Airway epithelial cell (primary cell): ENCODE measurements around the gene PCBP4. TPM values are rescaled to one million over a fixed set of nuclear protein-coding genes. Genes with fewer than 3 reads are reported as not detected.

Experiments
- total RNA-seq: library from RNA; depleted of rRNA; stranded (reverse); fragments of >200 nt; gene quantifications from 2 replicates; pipeline ENCODE4 v1.2.3, GENCODE V29; 2015

Gene PCBP4
- total RNA-seq = 52.3 and 62.6 TPM in 2 replicates

DNA sequence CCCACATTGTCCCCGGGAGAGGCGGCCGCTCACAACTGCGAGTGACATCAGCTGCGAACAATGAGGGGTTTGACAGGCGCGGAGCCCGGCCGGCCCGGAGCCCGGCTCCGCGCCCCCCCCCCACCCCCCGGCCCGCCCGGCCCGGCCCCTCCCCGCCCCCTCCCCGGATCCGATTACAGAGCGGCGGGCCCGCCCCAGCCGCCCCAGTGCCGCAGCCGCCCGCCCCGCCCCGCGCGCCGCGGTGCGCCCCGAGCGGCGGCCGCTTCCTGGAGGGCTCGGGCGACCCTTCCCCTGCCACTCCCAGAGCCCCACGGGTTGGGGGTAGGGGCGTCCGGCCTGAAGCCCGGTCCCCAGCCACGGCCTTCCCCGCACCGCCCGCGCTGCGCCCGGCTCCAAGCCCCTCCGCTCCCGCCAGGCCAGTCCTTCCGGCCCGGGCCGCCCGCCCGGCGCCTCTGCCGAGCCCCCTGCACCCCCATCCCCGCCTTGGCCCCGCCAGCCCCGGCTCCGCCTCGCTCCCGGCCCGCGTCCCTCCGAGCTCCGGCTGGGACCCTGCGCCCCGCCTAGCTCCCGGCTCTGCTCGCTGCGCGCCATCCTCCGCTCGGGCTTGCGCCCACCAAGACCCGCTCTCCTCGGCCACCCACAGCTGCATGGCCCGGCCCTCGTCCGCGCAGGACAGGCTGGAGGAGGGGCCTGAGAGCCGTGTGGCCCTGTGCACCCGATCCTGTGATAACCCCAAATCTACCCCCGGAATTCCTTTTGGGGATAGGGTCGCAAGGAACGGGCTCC lies at the start of gene PCBP4:
PCBP4 (minus strand) TSS at position 71 of the 786 bp plus-strand sequence. CDS start 6,214 bp downstream, outside the sequence.

DNA sequence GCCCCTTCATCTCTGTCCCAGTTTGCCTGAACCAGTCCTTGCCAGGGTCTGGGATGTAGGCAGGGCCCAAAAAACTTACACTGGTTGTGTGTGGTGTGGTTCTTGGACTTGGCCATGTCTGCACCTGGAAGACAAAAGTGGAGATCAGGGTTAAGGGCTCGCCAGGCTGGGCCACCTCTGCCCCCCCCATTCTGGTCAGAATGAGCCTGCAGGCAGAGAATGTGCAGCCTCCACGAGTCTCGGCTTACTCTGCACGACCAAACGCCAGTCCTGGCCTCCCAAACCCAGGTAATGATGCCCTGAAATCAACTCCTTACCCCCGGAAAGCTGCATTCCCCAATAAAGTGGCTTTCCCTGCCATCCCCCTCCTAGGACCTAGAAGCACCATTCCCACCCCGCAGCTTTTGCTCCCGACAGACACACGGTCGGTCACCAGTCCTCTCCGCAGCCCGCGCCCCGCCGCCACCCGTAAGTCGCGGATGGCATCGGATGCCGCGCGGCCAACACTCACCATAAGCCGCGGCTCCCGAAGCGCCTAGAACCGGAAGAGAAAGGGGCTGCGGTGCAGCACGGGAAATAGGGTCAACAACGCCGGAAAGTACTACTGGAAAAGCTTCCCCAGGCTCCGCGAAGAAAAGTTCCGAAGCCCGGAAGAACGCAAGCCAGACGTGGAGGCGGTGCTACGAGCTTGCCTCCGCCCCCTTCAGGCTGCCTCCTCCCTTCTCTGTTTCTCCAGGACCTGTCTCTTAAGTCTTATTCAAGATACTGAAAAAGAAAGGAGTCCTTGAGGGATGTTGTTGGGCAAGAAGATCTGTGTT lies 28.3 kb upstream of the PCBP4 start, which contains the start of gene RPL29:
RPL29 (minus strand) TSS at position 550 of the 818 bp plus-strand sequence; CDS start at position 116, 434 bp downstream.

DNA sequence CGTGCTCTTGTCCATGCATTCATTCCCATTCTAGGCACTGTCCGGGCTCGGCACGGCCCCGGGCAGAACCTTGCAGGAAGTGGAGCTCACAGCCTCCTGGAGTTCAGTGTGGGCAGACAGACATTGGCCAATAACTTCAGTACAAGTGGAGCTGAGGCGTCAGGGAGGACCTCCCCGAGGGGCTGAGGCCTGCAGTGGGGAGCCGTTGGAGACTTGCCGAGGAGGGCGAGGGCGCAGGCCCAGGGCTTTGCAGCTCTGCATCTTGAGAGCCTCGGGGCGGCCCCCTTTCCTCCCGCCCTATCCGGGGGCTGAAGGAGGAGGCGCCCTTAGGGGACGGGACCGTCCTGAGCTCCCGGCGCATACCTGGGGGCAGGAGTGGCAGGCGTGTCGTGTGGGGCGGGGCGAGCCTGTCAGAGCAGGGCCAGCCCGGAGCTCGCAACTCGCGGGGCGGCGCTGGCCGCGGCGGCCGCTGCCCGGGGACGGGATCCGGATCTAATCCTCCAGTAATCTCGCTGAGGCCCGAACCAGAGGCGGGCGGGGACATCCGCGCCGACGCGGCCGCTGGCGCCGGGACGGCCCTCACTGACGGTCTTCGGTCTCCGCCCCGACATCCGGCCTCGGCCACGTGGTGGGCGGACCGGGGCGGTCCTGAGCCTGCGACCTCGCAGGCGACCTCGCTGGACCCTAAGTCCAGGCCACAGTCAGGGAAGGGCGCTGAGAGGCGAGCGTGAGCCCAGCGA lies 15.8 kb upstream of the PCBP4 start, which contains the start of gene ACY1:
ACY1 (plus strand) TSS at position 698 of the 740 bp plus-strand sequence. CDS start 530 bp downstream, outside the sequence.

DNA sequence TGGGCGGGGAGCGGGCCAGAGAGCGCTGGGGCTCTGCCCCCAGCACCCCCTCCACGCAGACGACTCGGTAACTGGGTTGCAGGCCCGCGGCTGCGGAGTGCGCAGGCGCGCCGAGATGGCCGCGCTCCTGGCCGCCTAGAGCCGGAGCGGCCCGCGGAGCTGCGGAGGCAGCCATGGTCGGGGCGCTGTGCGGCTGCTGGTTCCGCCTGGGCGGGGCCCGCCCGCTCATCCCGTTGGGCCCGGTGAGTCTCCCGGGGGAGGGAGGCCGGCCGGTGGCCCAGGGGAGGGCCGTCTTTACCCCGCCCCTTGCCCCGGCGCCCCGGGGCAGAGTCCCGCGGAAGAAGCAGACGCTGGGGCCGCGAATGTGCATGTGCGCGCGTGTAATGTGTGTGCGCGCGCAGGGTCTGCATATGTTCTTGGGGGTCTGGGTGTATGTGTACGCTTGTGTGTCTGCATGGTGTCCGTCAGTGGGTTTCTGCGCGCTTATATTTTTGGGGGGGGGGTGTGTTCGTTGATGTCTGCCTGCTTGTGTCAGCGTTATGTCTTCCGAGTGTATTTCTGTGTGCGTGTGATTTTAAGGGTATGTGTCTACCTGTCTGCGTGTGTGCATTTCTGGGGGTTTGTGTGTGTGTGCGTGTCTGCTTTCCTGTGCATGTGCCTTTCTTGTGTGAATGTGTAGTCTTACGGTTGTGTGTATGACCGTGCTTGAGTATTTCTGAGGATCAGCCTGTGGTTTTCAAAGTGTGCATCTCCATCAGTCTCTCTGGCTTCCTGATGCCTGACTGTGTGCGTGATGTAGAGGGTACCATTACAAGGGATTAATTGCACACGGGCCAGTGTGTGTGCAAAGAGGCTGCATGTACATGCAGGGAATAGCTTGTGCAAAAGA lies 8.0 kb upstream of the PCBP4 start, which contains the start of gene ABHD14A:
ABHD14A (plus strand) TSS at position 102 of the 889 bp plus-strand sequence; CDS start at position 174, 72 bp downstream.

DNA sequence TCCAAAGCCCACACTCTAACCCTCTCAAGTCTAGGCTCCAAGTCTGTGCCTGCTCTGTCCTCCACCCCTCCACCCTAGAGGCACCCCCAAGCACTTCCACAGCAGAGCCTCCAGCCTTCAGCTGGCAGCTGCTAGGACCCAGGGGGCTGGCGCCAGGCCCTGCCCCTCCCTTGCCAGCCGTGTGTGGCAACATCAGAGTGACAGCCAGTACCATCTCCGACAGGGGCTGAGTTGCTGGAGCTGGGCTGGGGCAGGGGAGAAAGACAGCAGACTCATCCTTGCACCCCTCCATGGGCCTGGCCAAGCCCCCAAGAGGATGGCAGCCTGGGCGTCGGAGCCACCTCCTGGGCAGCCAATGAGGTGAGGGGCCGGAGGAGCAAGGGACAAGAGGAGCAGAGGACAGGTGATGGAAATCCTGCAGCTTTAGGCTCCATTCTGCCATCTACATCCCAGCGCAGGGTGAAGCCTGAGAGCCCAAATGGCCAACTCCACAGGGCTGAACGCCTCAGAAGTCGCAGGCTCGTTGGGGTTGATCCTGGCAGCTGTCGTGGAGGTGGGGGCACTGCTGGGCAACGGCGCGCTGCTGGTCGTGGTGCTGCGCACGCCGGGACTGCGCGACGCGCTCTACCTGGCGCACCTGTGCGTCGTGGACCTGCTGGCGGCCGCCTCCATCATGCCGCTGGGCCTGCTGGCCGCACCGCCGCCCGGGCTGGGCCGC lies 11.9 kb downstream of the PCBP4 start, which contains the start of gene GPR62:
GPR62 (plus strand) TSS at position 207 of the 718 bp plus-strand sequence; CDS start at position 479, 272 bp downstream.

DNA sequence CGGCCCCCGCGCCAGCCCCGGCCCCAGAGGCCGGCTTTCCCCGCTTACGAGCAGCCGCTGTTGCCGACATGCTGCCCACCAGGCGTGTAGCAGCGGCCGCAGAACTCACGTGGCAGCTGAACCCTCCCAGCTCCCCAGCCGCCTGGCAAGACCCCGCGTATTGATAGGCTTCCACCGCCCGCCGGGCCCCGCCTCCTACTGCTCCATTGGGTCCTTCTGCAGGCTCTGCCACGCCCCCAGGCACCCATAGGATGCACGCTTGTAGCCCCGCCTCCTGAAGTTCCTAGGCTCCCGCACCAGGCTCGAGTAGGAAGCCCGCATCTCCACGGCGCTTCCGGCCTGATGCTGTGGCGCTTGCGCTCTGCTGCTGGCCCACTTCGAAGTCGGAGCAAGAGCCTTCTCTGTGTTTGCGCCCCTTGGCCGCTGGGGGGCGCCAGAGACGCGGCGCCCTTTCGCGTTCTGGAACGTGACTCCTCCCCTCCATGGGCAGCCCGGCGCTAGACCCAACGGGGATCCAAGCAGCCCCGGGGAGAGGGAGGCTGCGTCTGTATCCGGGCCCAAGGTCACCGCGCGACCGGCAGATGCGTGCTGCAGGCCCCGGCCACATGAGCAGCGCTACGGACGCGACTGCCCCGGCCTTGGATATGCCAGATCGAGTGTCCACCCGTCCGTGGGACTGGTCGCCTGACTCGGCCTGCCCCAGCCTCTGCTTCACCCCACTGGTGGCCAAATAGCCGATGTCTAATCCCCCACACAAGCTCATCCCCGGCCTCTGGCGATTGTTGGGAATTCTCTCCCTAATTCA lies 25.3 kb downstream of the PCBP4 start, which contains the start of the genes PARP3 and RRP9:
PARP3 (plus strand) TSS at position 566 of the 805 bp plus-strand sequence. CDS start 993 bp downstream, outside the sequence.
RRP9 (minus strand) TSS at position 107 of the 805 bp plus-strand sequence; CDS start at position 70, 37 bp downstream.

Other genes with a start within 250 kb of the PCBP4 start
- not detected in 2 replicates for gene IQCF6, start 188.2 kb downstream of the PCBP4 start, total RNA-seq
- gene IQCF2, start 105.8 kb downstream of the PCBP4 start, total RNA-seq = not detected in 2 replicates
- gene IQCF5, start 91.9 kb downstream of the PCBP4 start, total RNA-seq = not detected in 2 replicates
- gene IQCF1, start 64.1 kb downstream of the PCBP4 start, total RNA-seq = not detected in 2 replicates
- 26.7 and 30.0 TPM in 2 replicates for gene RRP9, start 25.6 kb downstream of the PCBP4 start, total RNA-seq
- gene PARP3, start 25.1 kb downstream of the PCBP4 start, total RNA-seq = 3.9 and 4.4 TPM in 2 replicates
- gene GPR62, start 12.1 kb downstream of the PCBP4 start, total RNA-seq = 0.23 TPM in 1 of 2 replicates, not detected in the other
- gene ABHD14B, start 6.6 kb upstream of the PCBP4 start, total RNA-seq = 31.7 and 41.3 TPM in 2 replicates
- gene ABHD14A, start 7.6 kb upstream of the PCBP4 start, total RNA-seq = 10.4 and 12.2 TPM in 2 replicates
- gene ACY1, start 16.1 kb upstream of the PCBP4 start, total RNA-seq = 109 and 115 TPM in 2 replicates
- 2,241 and 2,349 TPM in 2 replicates for gene RPL29, start 28.4 kb upstream of the PCBP4 start, total RNA-seq
- gene DUSP7, start 89.1 kb upstream of the PCBP4 start, total RNA-seq = 66.7 and 107 TPM in 2 replicates
- gene POC1A, start 187.0 kb upstream of the PCBP4 start, total RNA-seq = 10.4 and 10.6 TPM in 2 replicates
- 33.1 and 49.4 TPM in 2 replicates for gene ALAS1, start 230.7 kb upstream of the PCBP4 start, total RNA-seq